ENCODE measurements around the gene PEAR1. TPM values are rescaled to one million over a fixed set of nuclear protein-coding genes. Genes with fewer than 3 reads are reported as not detected.

Gene PEAR1
- total and polyA plus RNA-seq, 2 of the 4 experiments (the other 2 are of a cell fraction): 2.0 to 44.4 TPM

DNA sequence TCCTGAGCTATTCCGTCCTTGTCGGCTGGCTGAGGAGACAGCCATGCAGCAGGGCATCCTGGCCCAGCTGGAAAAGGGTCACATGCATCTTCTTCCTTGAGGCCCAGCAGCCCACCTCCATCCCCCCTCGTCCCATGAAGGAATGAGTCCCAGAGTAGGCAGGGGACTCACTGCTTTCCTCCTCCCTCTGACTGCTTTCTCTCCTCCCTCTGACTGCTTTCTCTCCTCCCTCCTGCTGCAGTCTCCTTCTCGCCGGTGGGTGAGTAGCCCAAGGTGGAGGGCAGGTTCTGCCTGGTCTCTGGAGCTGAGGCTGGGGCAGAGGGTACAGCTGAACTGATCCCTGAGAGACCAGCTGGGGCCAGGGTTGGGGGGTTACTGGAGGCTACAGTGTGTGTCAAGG lies 19.4 kb upstream of the PEAR1 start:
- H3K4ac ChIP-seq (ENCODE audit: low read depth, low read length): no peak overlapping the region
- peaks cover 49% of the 10 kb centered on the region for H3K27me3 ChIP-seq (ENCODE audit: control insufficient read depth, insufficient read depth, low read length)
- H3K56ac ChIP-seq (ENCODE audit: extremely low read depth, insufficient read depth, low read length): no peak overlapping the region
- H3K9me1 ChIP-seq (ENCODE audit: insufficient read depth, low read length): peaks cover 3% of the 10 kb centered on the region; the same call in 1 of the 2 replicates
- CTCF ChIA-PET: interaction anchor here (1.9 kb wide), 1 partner anchor 13 kb away, joined by 5 read pairs; the partner anchor contains the start of gene NTRK1
- no peaks in the 10 kb centered on the region for H3K36me3 ChIP-seq (ENCODE audit: control insufficient read depth, insufficient read depth, low read length)
- ATAC-seq (ENCODE audit: low read depth): no peak
- H3K23ac ChIP-seq (ENCODE audit: low read depth, low read length): no peak overlapping the region
- no peak for DNase-seq
- no TSS peak for BruUV-seq (replicated peaks)
- no peak overlapping the region for H2BK5ac ChIP-seq (ENCODE audit: low read depth, low read length, poor library complexity, severe bottlenecking)
- no peak overlapping the region for H3K14ac ChIP-seq (replicated peaks; ENCODE audit: low read depth, low read length)
- TF ChIP-seq CEBPB (IDR thresholded peaks at IDR 0.05; ENCODE audit: low read depth, low read length): no peak
- TF ChIP-seq SMC3 (IDR thresholded peaks at IDR 0.05; ENCODE audit: low read depth, low read length): no peak
- TF ChIP-seq MXI1 (IDR thresholded peaks at IDR 0.05; ENCODE audit: borderline replicate concordance, low read depth, low read length): no peak
- TF ChIP-seq FOS (IDR thresholded peaks at IDR 0.05; ENCODE audit: low read depth, low read length): no peak
- TF ChIP-seq, protein P1, sequence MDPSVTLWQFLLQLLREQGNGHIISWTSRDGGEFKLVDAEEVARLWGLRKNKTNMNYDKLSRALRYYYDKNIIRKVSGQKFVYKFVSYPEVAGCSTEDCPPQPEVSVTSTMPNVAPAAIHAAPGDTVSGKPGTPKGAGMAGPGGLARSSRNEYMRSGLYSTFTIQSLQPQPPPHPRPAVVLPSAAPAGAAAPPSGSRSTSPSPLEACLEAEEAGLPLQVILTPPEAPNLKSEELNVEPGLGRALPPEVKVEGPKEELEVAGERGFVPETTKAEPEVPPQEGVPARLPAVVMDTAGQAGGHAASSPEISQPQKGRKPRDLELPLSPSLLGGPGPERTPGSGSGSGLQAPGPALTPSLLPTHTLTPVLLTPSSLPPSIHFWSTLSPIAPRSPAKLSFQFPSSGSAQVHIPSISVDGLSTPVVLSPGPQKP (IDR thresholded peaks at IDR 0.05; ENCODE audit: borderline replicate concordance, low read depth, low read length): no peak
- TF ChIP-seq, protein P2, sequence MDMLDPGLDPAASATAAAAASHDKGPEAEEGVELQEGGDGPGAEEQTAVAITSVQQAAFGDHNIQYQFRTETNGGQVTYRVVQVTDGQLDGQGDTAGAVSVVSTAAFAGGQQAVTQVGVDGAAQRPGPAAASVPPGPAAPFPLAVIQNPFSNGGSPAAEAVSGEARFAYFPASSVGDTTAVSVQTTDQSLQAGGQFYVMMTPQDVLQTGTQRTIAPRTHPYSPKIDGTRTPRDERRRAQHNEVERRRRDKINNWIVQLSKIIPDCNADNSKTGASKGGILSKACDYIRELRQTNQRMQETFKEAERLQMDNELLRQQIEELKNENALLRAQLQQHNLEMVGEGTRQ (IDR thresholded peaks at IDR 0.05; ENCODE audit: low read depth, low read length): no peak
- no peak for TF ChIP-seq MAFK (IDR thresholded peaks at IDR 0.05; ENCODE audit: low read depth, low read length)
- H3K4me2 ChIP-seq (ENCODE audit: low read depth, low read length): no peak overlapping the region
- no peak overlapping the region for H4K5ac ChIP-seq (ENCODE audit: low read depth, low read length)
- H3K9me3 ChIP-seq (ENCODE audit: control insufficient read depth, insufficient read depth, low read length): no peaks in the 10 kb centered on the region
- no peak overlapping the region for H2AFZ ChIP-seq (replicated peaks; ENCODE audit: low read length, poor library complexity)
- H3K4me1 ChIP-seq (ENCODE audit: control insufficient read depth, insufficient read depth, low read length): peaks cover 6% of the 10 kb centered on the region
- intact Hi-C loops (cut with micrococcal nuclease): no loop called here
- H2AK9ac ChIP-seq (replicated peaks; ENCODE audit: low read depth, low read length, poor library complexity): no peak overlapping the region
- no peak overlapping the region for H4K8ac ChIP-seq (ENCODE audit: low read depth in 2 of 2, low read length in 2 of 2)
- H3K4me3 ChIP-seq (ENCODE audit: insufficient read depth, low read depth, low read length): no peak overlapping the region
- dilution Hi-C loops (cut with HindIII; ENCODE audit: low sequenced_read_pairs, unreplicated experiment): no loop called here
- H2BK120ac ChIP-seq (ENCODE audit: low read depth, low read length): no peak overlapping the region
- H3K9ac ChIP-seq (ENCODE audit: low read depth, low read length): no peak overlapping the region
- no peaks in the 10 kb centered on the region for H3K79me1 ChIP-seq (ENCODE audit: low read depth in 1 of 2, low read length in 2 of 2)
- H3K27ac ChIP-seq (ENCODE audit: insufficient read depth, low read length): no peak overlapping the region
- POLR2A ChIA-PET (ENCODE audit: unreplicated experiment): no interaction called here
- H2AK5ac ChIP-seq (ENCODE audit: low read depth, low read length): no peak overlapping the region
- 83% methylated on average over 2 of the region's 5 CpGs; no CpG with 5 or more reads in 1 of the 2 experiments for WGBS, 2 experiments (ENCODE audit: extremely low coverage in 2 of 2, insufficient read length in 1 of 2)
- no peak overlapping the region for H2BK20ac ChIP-seq (ENCODE audit: low read depth, low read length)
- in situ Hi-C loops (cut with MboI; ENCODE audit: low sequenced_read_pairs): no loop called here
- no peak overlapping the region for H4K91ac ChIP-seq (ENCODE audit: insufficient read depth, low read depth, low read length)
- H3K18ac ChIP-seq (ENCODE audit: low read depth, low read length): no peak overlapping the region
- peaks cover 6% of the 10 kb centered on the region; the same call in 1 of the 2 replicates for H4K20me1 ChIP-seq (ENCODE audit: insufficient read depth, low read length)
- H2BK15ac ChIP-seq (ENCODE audit: low read depth, low read length): no peak overlapping the region

Measured in IMR-90 (cell line).